ENCODE measurements around the gene PTPRU. TPM values are rescaled to one million over a fixed set of nuclear protein-coding genes. Genes with fewer than 3 reads are reported as not detected.

Gene PTPRU
- total RNA-seq, 2 experiments from 2014 or later = 0.16 to 0.56 TPM

DNA sequence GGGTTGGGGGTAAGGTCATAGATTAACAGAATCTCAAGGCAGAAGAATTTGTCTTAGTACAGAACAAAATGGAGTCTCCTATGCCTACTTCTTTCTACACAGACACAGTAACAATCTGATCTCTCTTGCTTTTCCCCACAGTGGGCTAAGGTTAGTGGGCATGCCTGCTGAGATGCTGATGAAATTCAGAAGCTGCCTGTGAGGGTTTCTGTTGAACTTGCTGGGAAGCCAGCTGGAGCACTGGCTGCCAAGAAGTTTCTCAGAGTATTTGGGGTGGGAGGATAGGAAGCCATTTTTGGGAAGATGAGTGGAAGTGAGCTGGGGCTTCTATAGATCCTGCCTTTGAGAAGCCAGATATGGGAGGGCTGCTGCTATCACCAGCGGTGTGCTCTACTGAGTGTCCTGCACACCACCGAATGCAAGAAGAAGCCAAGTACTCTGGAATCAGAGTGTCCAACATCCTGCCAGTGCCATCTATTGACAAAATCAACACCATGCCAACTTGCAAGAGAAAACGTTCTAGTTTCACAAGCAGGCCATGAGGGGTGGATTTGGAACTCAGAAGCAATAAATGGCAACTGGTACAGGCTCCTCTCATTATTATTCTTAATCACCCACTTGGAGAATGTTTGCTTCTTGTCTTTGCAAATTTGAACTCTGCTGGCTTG is 102.7 kb downstream of the PTPRU start:
- H3K27ac ChIP-seq (ENCODE audit: low read depth in 1 of 2, low read length in 2 of 2) = no peak overlapping the region
- H3K4me3 ChIP-seq (ENCODE audit: low read length) = no peak overlapping the region
- ChIA-PET POLR2A (no interaction called here), CTCF (no interaction called here)
- peaks cover 3 to 7% of the 10 kb centered on the region in 2 experiments for H3K27me3 ChIP-seq (ENCODE audit: control insufficient read depth in 1 of 2, insufficient read depth in 2 of 2, low read length in 2 of 2)
- no peak for ATAC-seq (ENCODE audit: poor library complexity)
- no peak overlapping the region for H3K4me3 Mint-ChIP-seq
- no peaks in the 10 kb centered on the region for H3K36me3 ChIP-seq (ENCODE audit: insufficient read depth, low read length)
- no peaks in the 10 kb centered on the region for H3K9me3 ChIP-seq (ENCODE audit: control insufficient read depth in 1 of 2, insufficient read depth in 1 of 2, low read length in 2 of 2)
- no peaks in the 10 kb centered on the region for H3K4me1 Mint-ChIP-seq (ENCODE audit: low read depth)
- intact Hi-C loops (cut with DNase I, micrococcal nuclease) = no loop called here
- H3K4me1 ChIP-seq (ENCODE audit: insufficient read depth, low read length) = no peaks in the 10 kb centered on the region
- TF ChIP-seq CTCF (IDR thresholded peaks at IDR 0.05) = no peak
- no peaks in the 10 kb centered on the region for H3K9me3 Mint-ChIP-seq
- no peak for DNase-seq
- peaks cover 43% of the 10 kb centered on the region for H3K27me3 Mint-ChIP-seq
- H3K36me3 Mint-ChIP-seq (ENCODE audit: low read depth) = no peaks in the 10 kb centered on the region
- H3K27ac Mint-ChIP-seq = no peak overlapping the region

DNA sequence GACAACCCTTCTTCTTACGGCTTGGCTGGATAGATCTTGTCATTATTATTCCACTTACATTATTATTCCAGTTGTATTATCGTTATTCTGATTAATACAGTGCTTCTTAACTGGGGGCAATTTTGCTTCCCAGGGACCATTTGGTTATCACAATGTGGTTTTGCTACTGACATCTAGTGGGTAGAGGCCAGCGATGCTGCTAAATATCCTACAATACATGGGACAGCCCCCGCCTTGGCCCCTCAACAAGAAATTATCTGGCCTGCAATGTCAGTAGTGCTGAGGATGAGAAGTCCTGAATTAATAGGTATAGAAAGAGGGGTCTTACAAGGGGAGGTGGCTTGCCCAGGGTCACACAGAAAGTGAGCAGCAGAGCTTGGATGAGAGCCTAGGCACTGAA is 105.6 kb downstream of the PTPRU start:
- H3K9me3 Mint-ChIP-seq = no peaks in the 10 kb centered on the region
- TF ChIP-seq CTCF (IDR thresholded peaks at IDR 0.05) = no peak
- H3K27me3 ChIP-seq (ENCODE audit: control insufficient read depth in 1 of 2, insufficient read depth in 2 of 2, low read length in 2 of 2) = peaks cover 7 to 8% of the 10 kb centered on the region in 2 experiments
- no peak overlapping the region for H3K4me3 Mint-ChIP-seq
- H3K4me1 ChIP-seq (ENCODE audit: insufficient read depth, low read length) = no peaks in the 10 kb centered on the region
- ChIA-PET CTCF (no interaction called here), POLR2A (no interaction called here)
- ATAC-seq (ENCODE audit: poor library complexity) = no peak
- H3K36me3 ChIP-seq (ENCODE audit: insufficient read depth, low read length) = no peaks in the 10 kb centered on the region
- intact Hi-C loops (cut with DNase I, micrococcal nuclease) = no loop called here
- no peak overlapping the region for H3K4me3 ChIP-seq (ENCODE audit: low read length)
- H3K9me3 ChIP-seq (ENCODE audit: control insufficient read depth in 1 of 2, insufficient read depth in 1 of 2, low read length in 2 of 2) = no peaks in the 10 kb centered on the region
- H3K27ac ChIP-seq (ENCODE audit: low read depth in 1 of 2, low read length in 2 of 2) = no peak overlapping the region
- no peaks in the 10 kb centered on the region for H3K36me3 Mint-ChIP-seq (ENCODE audit: low read depth)
- H3K4me1 Mint-ChIP-seq (ENCODE audit: low read depth) = no peaks in the 10 kb centered on the region
- no peak for DNase-seq
- H3K27ac Mint-ChIP-seq = no peak overlapping the region
- peaks cover 60% of the 10 kb centered on the region for H3K27me3 Mint-ChIP-seq

- no peak overlapping the region for H3K27ac Mint-ChIP-seq
- CTCF ChIA-PET = no interaction called here
- intact Hi-C loops (cut with DNase I, micrococcal nuclease) = no loop called here
- H3K36me3 Mint-ChIP-seq (ENCODE audit: low read depth) = no peaks in the 10 kb centered on the region
- no peak for DNase-seq
- no peak for ATAC-seq (ENCODE audit: poor library complexity)
- POLR2A ChIA-PET = no interaction called here
- Histone ChIP-seq H3K9me3 (ENCODE audit: control insufficient read depth in 1 of 2, insufficient read depth in 1 of 2, low read length in 2 of 2) (no peaks in the 10 kb centered on the region), H3K4me1 (ENCODE audit: insufficient read depth, low read length) (no peaks in the 10 kb centered on the region), H3K4me3 (ENCODE audit: low read length) (no peak overlapping the region), H3K27me3 (ENCODE audit: control insufficient read depth in 1 of 2, insufficient read depth in 2 of 2, low read length in 2 of 2) (peaks cover 7 to 8% of the 10 kb centered on the region in 2 experiments), H3K27ac (ENCODE audit: low read depth in 1 of 2, low read length in 2 of 2) (no peak overlapping the region), H3K36me3 (ENCODE audit: insufficient read depth, low read length) (no peaks in the 10 kb centered on the region)
- no peak for TF ChIP-seq CTCF (IDR thresholded peaks at IDR 0.05)
- H3K9me3 Mint-ChIP-seq = no peaks in the 10 kb centered on the region
- no peak overlapping the region for H3K4me3 Mint-ChIP-seq
- H3K4me1 Mint-ChIP-seq (ENCODE audit: low read depth) = no peaks in the 10 kb centered on the region
- peaks cover 62% of the 10 kb centered on the region for H3K27me3 Mint-ChIP-seq
Measured at GRCh38 chr1:29342351-29342750, 106.0 kb downstream of the PTPRU start.

Data from CD4-positive, alpha-beta T cell (primary cell).